ENCODE data around the gene HPSE2. TPM values are rescaled to one million over a fixed set of nuclear protein-coding genes. Genes with fewer than 3 reads are reported as not detected.

HPSE2 gene
- total RNA-seq, 1 experiment from 2014 or later = not detected

- no peak overlapping the region for H3K4me3 ChIP-seq (ENCODE audit: low read depth, low read length)
- Mint-ChIP-seq H3K27ac (ENCODE audit: unreplicated experiment) (no peak overlapping the region), H3K36me3 (ENCODE audit: insufficient read depth, unreplicated experiment) (no peaks in the 10 kb centered on the region), H3K4me1 (ENCODE audit: low read depth, unreplicated experiment) (peaks cover 10% of the 10 kb centered on the region), H3K27me3 (ENCODE audit: insufficient read depth, unreplicated experiment) (no peaks in the 10 kb centered on the region), H3K4me3 (ENCODE audit: unreplicated experiment) (no peak overlapping the region), H3K9me3 (ENCODE audit: unreplicated experiment) (no peaks in the 10 kb centered on the region)
- POLR2A ChIA-PET = no interaction called here
- TF ChIP-seq, protein P1, sequence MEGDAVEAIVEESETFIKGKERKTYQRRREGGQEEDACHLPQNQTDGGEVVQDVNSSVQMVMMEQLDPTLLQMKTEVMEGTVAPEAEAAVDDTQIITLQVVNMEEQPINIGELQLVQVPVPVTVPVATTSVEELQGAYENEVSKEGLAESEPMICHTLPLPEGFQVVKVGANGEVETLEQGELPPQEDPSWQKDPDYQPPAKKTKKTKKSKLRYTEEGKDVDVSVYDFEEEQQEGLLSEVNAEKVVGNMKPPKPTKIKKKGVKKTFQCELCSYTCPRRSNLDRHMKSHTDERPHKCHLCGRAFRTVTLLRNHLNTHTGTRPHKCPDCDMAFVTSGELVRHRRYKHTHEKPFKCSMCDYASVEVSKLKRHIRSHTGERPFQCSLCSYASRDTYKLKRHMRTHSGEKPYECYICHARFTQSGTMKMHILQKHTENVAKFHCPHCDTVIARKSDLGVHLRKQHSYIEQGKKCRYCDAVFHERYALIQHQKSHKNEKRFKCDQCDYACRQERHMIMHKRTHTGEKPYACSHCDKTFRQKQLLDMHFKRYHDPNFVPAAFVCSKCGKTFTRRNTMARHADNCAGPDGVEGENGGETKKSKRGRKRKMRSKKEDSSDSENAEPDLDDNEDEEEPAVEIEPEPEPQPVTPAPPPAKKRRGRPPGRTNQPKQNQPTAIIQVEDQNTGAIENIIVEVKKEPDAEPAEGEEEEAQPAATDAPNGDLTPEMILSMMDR (IDR thresholded peaks at IDR 0.05; ENCODE audit: insufficient read depth in 1 of 2, low read depth in 1 of 2, low read length in 1 of 2, severe bottlenecking in 1 of 2, unreplicated experiment in 1 of 2) = no peak
- intact Hi-C loops (cut with micrococcal nuclease; ENCODE audit: unreplicated experiment) = no loop called here
- peaks cover 5% of the 10 kb centered on the region for H3K4me1 ChIP-seq
- no peaks in the 10 kb centered on the region for H3K36me3 ChIP-seq (ENCODE audit: control insufficient read depth, insufficient read depth, low read length)
- CTCF ChIA-PET = no interaction called here
- no TSS peak for BruUV-seq (replicated peaks)
- DNase-seq = no peak
- H3K27me3 ChIP-seq (replicated peaks; ENCODE audit: control insufficient read depth, insufficient read depth, low read length) = no peaks in the 10 kb centered on the region
- no peaks in the 10 kb centered on the region for H3K9me3 ChIP-seq
Observed at GRCh38 chr10:98407744-98408241, 827.9 kb downstream of the HPSE2 start.

Small RNA genes within 50 kb of the gene (microRNA-seq; reads per million reads assigned to microRNA genes)
- gene MIR4685 (0.74 reads per million), gene MIR6507 (not detected)

Other genes starting within 250 kb of the HPSE2 start
- gene CNNM1, start 93.5 kb upstream of the HPSE2 start, total RNA-seq (2022) = not detected in 2 replicates
- 58.5 and 59.8 TPM in 2 replicates for gene GOT1, start 194.8 kb upstream of the HPSE2 start, total RNA-seq (2022)

Measured in Caco-2 (cell line).